SU-DHL-6 (cell line): ENCODE data around the gene NLRP13.

Experiments used
- H2AFZ ChIP-seq: fragments of 200-600 bp; sonication (generic); 2 replicates; pipeline ENCODE4 v1.6.1; 2014; ENCODE audit warnings: low read depth, mild to moderate bottlenecking, moderate library complexity, mixed read lengths, antibody characterized with exemption, low read length; ENCODE audit not compliant: severe bottlenecking
- H3F3A ChIP-seq: fragments of 200-600 bp; shearing (Covaris generic); 2 replicates; pipeline ENCODE4 v1.6.0; 2016; ENCODE audit warnings: antibody characterized with exemption, mild to moderate bottlenecking; ENCODE audit not compliant: insufficient read depth
- H3K27ac ChIP-seq: fragments of 200-600 bp; sonication (generic); 2 replicates; pipeline ENCODE4 v1.5.1; 2016; ENCODE audit warnings: low read depth, mild to moderate bottlenecking, low read length, moderate library complexity, mixed read lengths
- H3K27me3 ChIP-seq: fragments of 200-600 bp; sonication (generic), shearing (Covaris generic); 2 replicates; pipeline ENCODE4 v1.6.0; 2014; ENCODE audit warnings: mild to moderate bottlenecking, low read length
- H3K36me3 ChIP-seq: fragments of 200-600 bp; sonication (generic); 2 replicates; pipeline ENCODE4 v1.6.1; 2014; ENCODE audit warnings: mild to moderate bottlenecking, low read length, mixed read lengths
- H3K4me2 ChIP-seq: fragments of 300-600, 200-600 bp; shearing (Covaris generic), sonication (generic); 2 replicates; pipeline ENCODE4 v1.6.0; 2014; ENCODE audit warnings: low read length, low read depth, mild to moderate bottlenecking; ENCODE audit not compliant: poor library complexity, severe bottlenecking
- H3K4me3 ChIP-seq: fragments of 200-600 bp; sonication (generic); 2 replicates; pipeline ENCODE4 v1.5.1; 2014; ENCODE audit warnings: antibody characterized with exemption, low read length, mild to moderate bottlenecking, mixed read lengths; ENCODE audit not compliant: insufficient read depth, poor library complexity, severe bottlenecking
- H3K79me2 ChIP-seq: fragments of 200-600 bp; sonication (generic); 2 replicates; pipeline ENCODE4 v1.6.1; 2014; ENCODE audit warnings: mild to moderate bottlenecking, low read length, moderate library complexity; ENCODE audit not compliant: insufficient read depth
- H3K9ac ChIP-seq: fragments of 200-600 bp; sonication (generic); 2 replicates; pipeline ENCODE4 v1.7.0; 2014; ENCODE audit warnings: mild to moderate bottlenecking, low read length
- H3K9me2 ChIP-seq: fragments of 200-600 bp; sonication (generic); replicated peaks from 2 replicates; pipeline ENCODE4 v1.6.1; 2014; ENCODE audit warnings: low read length; ENCODE audit not compliant: insufficient read depth
- H3K9me3 ChIP-seq: fragments of 200-600 bp; sonication (generic); 2 replicates; pipeline ENCODE4 v1.6.1; 2014; ENCODE audit warnings: low read length, mixed read lengths; ENCODE audit not compliant: insufficient read depth
- H4K20me1 ChIP-seq: fragments of 200-600 bp; sonication (generic); 2 replicates; pipeline ENCODE4 v1.6.1; 2014; ENCODE audit warnings: low read depth, mild to moderate bottlenecking, antibody characterized with exemption, low read length, moderate library complexity, mixed read lengths
- CTCF ChIP-seq: fragments of 200-600 bp; sonication (generic); IDR thresholded peaks from one replicate; pipeline ENCODE4 v1.5.1; 2017; ENCODE audit warnings: antibody characterized with exemption, mild to moderate bottlenecking, low read length, moderate library complexity; ENCODE audit not compliant: insufficient read depth, poor library complexity, severe bottlenecking
- EZH2phosphoT487 ChIP-seq: fragments of 200-600 bp; sonication (generic), shearing (Covaris generic); conservative IDR thresholded peaks from 2 replicates; pipeline ENCODE4 v1.6.1; 2018; ENCODE audit warnings: mild to moderate bottlenecking, antibody characterized with exemption, low read length, moderate library complexity, mixed read lengths

Gene NLRP13

DNA sequence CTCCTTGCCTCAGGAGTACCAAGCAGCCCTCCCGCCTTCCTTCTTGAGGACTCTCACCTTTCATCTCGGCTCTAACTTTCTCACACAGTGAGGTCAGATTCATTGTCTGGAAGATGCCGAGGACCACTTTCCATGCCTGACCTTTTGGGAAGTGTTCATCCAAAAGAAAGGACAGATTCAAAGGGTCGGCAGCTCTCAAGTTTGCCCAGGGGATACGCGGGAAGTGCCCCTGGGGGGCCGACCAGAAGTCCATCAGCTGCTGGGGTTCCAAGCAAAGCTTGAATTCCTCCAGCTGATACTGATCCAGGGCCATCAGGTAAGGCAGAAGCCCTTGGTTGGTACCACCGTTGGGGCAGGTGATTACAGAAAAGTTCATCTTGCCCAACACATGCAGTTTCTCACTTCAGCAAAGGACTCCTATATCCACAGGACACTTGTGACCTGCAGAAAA is at the start of gene NLRP13:
NLRP13 (minus strand) TSS at position 401 of the 451 bp plus-strand sequence; CDS start at position 376, 25 bp downstream.
- Histone ChIP-seq H3F3A (no peaks in the 10 kb centered on the region), H4K20me1 (no peaks in the 10 kb centered on the region), H3K27ac (no peak within 1 kb of the TSS), H3K36me3 (no peaks in the 10 kb centered on the region), H3K27me3 (no peaks in the 10 kb centered on the region), H3K4me3 (no peak within 1 kb of the TSS), H3K4me2 (no peak within 1 kb of the TSS), H3K9me3 (no peaks in the 10 kb centered on the region), H3K79me2 (no peaks in the 10 kb centered on the region), H2AFZ (no peak within 1 kb of the TSS), H3K9ac (no peak within 1 kb of the TSS), H3K9me2 (no peaks in the 10 kb centered on the region)
- TF ChIP-seq CTCF, result no peak
- TF ChIP-seq EZH2phosphoT487, result no peak

DNA sequence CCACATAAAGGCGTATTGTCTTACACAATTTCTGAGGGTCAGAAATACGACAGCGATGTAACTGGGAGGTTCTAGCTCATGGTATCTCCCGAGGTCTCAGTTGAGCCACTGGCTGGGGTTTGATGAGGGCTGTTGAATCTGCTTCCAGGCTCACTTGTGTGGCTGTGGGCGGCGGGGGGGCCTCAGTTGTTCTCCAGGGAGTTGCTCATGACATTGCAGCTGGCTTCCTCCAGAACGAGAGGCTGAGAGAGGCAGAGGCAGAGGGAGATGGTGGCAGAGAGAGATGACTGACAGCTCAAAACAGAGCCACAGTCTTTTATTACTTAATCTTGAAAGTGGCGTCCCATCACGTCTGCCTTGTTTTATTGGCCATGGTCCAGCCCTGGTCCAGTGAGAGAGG is 48.3 kb upstream of the NLRP13 start:
- no peaks in the 10 kb centered on the region for H4K20me1 ChIP-seq
- no peaks in the 10 kb centered on the region for H3F3A ChIP-seq
- 0 out of 2 replicates have a peak, but pooled peaks cover 4% of the 10 kb centered on the region for H3K9me3 ChIP-seq
- H3K9me2 ChIP-seq, result no peaks in the 10 kb centered on the region
- no peak overlapping the region for H3K4me3 ChIP-seq
- H3K27me3 ChIP-seq, result no peaks in the 10 kb centered on the region
- no peak for TF ChIP-seq CTCF
- no peak for TF ChIP-seq EZH2phosphoT487
- H3K36me3 ChIP-seq, result no peaks in the 10 kb centered on the region
- H3K4me2 ChIP-seq, result no peak overlapping the region
- no peaks in the 10 kb centered on the region for H3K79me2 ChIP-seq
- H3K27ac ChIP-seq, result no peak overlapping the region
- H3K9ac ChIP-seq, result no peak overlapping the region
- no peak overlapping the region for H2AFZ ChIP-seq

GRCh38 chr19:55973982-55974381 is 41.8 kb upstream of the NLRP13 start:
- Histone ChIP-seq H3K9ac (no peak overlapping the region), H3K36me3 (no peaks in the 10 kb centered on the region), H2AFZ (no peak overlapping the region), H3K4me2 (no peak overlapping the region), H3K79me2 (no peaks in the 10 kb centered on the region), H3F3A (no peaks in the 10 kb centered on the region), H3K9me2 (no peaks in the 10 kb centered on the region), H3K27ac (no peak overlapping the region), H3K9me3 (0 out of 2 replicates have a peak, but pooled peaks cover 3% of the 10 kb centered on the region), H4K20me1 (no peaks in the 10 kb centered on the region), H3K4me3 (no peak overlapping the region), H3K27me3 (no peaks in the 10 kb centered on the region)
- TF ChIP-seq CTCF, result no peak
- no peak for TF ChIP-seq EZH2phosphoT487

- Histone ChIP-seq H3K36me3 (no peaks in the 10 kb centered on the region), H3F3A (no peaks in the 10 kb centered on the region), H3K9me2 (no peaks in the 10 kb centered on the region), H2AFZ (no peak overlapping the region), H3K4me3 (no peak overlapping the region), H3K27me3 (no peaks in the 10 kb centered on the region), H3K79me2 (no peaks in the 10 kb centered on the region), H4K20me1 (no peaks in the 10 kb centered on the region), H3K4me2 (no peak overlapping the region), H3K9me3 (no peaks in the 10 kb centered on the region), H3K27ac (no peak overlapping the region), H3K9ac (no peak overlapping the region)
- no peak for TF ChIP-seq EZH2phosphoT487
- no peak for TF ChIP-seq CTCF
Measured at GRCh38 chr19:55962186-55962585, 30.1 kb upstream of the NLRP13 start.
